Endodermal cell (in vitro differentiated cells): Measurements from ENCODE around the gene TLR3. TPM values are rescaled to one million over a fixed set of nuclear protein-coding genes. Genes with fewer than 3 reads are reported as not detected.

ENCODE experiments used
- DNase-seq: peaks from one replicate; pipeline ENCODE4 v3.0.0-alpha.2; 2017
- H3K27ac ChIP-seq: 2 replicates; pipeline ENCODE4 v1.5.1; 2013; ENCODE audit warnings: mild to moderate bottlenecking, low read depth, low read length, moderate library complexity
- H3K27me3 ChIP-seq: 2 replicates; pipeline ENCODE4 v1.6.1; 2013; ENCODE audit warnings: mild to moderate bottlenecking, low read length, moderate library complexity; ENCODE audit not compliant: insufficient read depth, control insufficient read depth, poor library complexity, severe bottlenecking
- H3K36me3 ChIP-seq: 2 replicates; pipeline ENCODE4 v1.7.0; 2013; ENCODE audit warnings: mild to moderate bottlenecking, low read length, moderate library complexity; ENCODE audit not compliant: control insufficient read depth, insufficient read depth
- H3K4me1 ChIP-seq: one replicate; pipeline ENCODE4 v1.7.0; 2013; ENCODE audit warnings: low read length; ENCODE audit not compliant: control insufficient read depth, insufficient read depth
- H3K4me3 ChIP-seq: 2 replicates; pipeline ENCODE4 v1.5.1; 2013; ENCODE audit warnings: mild to moderate bottlenecking, low read length, moderate library complexity
- H3K9ac ChIP-seq: 2 replicates; pipeline ENCODE4 v1.6.1; 2013; ENCODE audit warnings: mild to moderate bottlenecking, low read length, moderate library complexity; ENCODE audit not compliant: poor library complexity, severe bottlenecking; ENCODE audit errors: extremely low read depth
- H3K9me3 ChIP-seq: 2 replicates; pipeline ENCODE4 v1.6.1; 2013; ENCODE audit warnings: mild to moderate bottlenecking, low read length, moderate library complexity; ENCODE audit not compliant: control insufficient read depth
- H3K27ac Mint-ChIP-seq: 2 replicates; pipeline ENCODE4 v1.8.0; 2020; ENCODE audit warnings: mixed read lengths
- H3K27me3 Mint-ChIP-seq: 2 replicates; pipeline ENCODE4 v1.8.0; 2021; ENCODE audit warnings: mild to moderate bottlenecking, mixed read lengths; ENCODE audit not compliant: insufficient read depth
- H3K36me3 Mint-ChIP-seq: 2 replicates; pipeline ENCODE4 v1.8.0; 2020; ENCODE audit warnings: low read depth, mixed read lengths
- H3K4me1 Mint-ChIP-seq: 2 replicates; pipeline ENCODE4 v1.8.0; 2020; ENCODE audit warnings: mixed read lengths
- H3K4me3 Mint-ChIP-seq: 2 replicates; pipeline ENCODE4 v1.8.0; 2020; ENCODE audit warnings: mild to moderate bottlenecking, moderate library complexity, mixed read lengths
- H3K9me3 Mint-ChIP-seq: 2 replicates; pipeline ENCODE4 v1.8.0; 2020; ENCODE audit warnings: mild to moderate bottlenecking, mixed read lengths
- WGBS, 2 experiments: methylation state at CpG; one replicate each; pipeline versions ENCODE4 v1.1.5 to v1.1.7; 2013; ENCODE audit warnings: missing lambda C conversion rate in 2 of 2, mixed read lengths in 1 of 2; ENCODE audit not compliant: insufficient coverage in 1 of 2, insufficient read length in 1 of 2; 5-methylcytosine and 5-hydroxymethylcytosine counted together
- total RNA-seq, 2 donors: library from RNA; stranded (reverse); fragmentation: NEBNext Ultra II Directional in 1 of 2; extraction: Animal tissue kit (Norgen Biotek cat#: 25700) in 1 of 2; gene quantifications; 2 replicates in 1 of 2; 3 replicates in 1 of 2; pipeline ENCODE4 v1.2.1, GENCODE V29; 2021
- TF ChIP-seq, protein P1 (sequence below): fragments of 200-600 bp; sonication (generic); conservative IDR thresholded peaks from 2 replicates; pipeline ENCODE4 v1.5.0; 2021; ENCODE audit warnings: antibody characterized with exemption, mild to moderate bottlenecking

The TLR3 gene
- total RNA-seq, 2 donors from 2014 or later, result 0.26 TPM; not detected in 1

DNA sequence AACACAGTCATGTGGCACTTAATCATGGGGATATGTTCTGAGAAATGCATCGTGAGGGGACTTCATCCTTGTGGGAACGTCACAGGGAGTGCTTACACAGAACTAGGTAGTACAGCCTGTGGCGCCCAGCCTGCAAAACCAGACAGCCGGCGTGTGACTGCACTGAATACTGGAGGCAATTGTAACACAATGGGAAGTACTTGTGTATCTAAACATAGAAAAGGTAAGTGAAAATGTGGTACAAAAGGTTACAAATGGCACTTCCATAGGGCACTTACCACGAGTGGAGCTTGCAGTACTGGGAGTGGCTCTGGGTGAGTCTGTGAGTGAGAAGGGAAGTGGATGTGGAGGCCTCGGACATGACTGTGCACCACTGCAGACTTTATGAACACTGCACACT, 5.2 kb downstream of the TLR3 start:
- Histone ChIP-seq H3K9ac (no peak overlapping the region), H3K27ac (no peak overlapping the region), H3K27me3 (no peaks in the 10 kb centered on the region), H3K9me3 (no peaks in the 10 kb centered on the region), H3K4me1 (peaks cover 5% of the 10 kb centered on the region), H3K36me3 (no peaks in the 10 kb centered on the region), H3K4me3 (no peak overlapping the region)
- 78 to 91% methylated on average over 6 to 7 of the region's 7 CpGs for WGBS, 2 experiments
- Mint-ChIP-seq H3K4me3 (no peak overlapping the region), H3K9me3 (no peaks in the 10 kb centered on the region), H3K4me1 (peaks cover 6% of the 10 kb centered on the region), H3K27ac (no peak overlapping the region), H3K27me3 (no peaks in the 10 kb centered on the region), H3K36me3 (no peaks in the 10 kb centered on the region)
- TF ChIP-seq, protein P1, sequence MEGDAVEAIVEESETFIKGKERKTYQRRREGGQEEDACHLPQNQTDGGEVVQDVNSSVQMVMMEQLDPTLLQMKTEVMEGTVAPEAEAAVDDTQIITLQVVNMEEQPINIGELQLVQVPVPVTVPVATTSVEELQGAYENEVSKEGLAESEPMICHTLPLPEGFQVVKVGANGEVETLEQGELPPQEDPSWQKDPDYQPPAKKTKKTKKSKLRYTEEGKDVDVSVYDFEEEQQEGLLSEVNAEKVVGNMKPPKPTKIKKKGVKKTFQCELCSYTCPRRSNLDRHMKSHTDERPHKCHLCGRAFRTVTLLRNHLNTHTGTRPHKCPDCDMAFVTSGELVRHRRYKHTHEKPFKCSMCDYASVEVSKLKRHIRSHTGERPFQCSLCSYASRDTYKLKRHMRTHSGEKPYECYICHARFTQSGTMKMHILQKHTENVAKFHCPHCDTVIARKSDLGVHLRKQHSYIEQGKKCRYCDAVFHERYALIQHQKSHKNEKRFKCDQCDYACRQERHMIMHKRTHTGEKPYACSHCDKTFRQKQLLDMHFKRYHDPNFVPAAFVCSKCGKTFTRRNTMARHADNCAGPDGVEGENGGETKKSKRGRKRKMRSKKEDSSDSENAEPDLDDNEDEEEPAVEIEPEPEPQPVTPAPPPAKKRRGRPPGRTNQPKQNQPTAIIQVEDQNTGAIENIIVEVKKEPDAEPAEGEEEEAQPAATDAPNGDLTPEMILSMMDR, result no peak
- no peak for DNase-seq

DNA sequence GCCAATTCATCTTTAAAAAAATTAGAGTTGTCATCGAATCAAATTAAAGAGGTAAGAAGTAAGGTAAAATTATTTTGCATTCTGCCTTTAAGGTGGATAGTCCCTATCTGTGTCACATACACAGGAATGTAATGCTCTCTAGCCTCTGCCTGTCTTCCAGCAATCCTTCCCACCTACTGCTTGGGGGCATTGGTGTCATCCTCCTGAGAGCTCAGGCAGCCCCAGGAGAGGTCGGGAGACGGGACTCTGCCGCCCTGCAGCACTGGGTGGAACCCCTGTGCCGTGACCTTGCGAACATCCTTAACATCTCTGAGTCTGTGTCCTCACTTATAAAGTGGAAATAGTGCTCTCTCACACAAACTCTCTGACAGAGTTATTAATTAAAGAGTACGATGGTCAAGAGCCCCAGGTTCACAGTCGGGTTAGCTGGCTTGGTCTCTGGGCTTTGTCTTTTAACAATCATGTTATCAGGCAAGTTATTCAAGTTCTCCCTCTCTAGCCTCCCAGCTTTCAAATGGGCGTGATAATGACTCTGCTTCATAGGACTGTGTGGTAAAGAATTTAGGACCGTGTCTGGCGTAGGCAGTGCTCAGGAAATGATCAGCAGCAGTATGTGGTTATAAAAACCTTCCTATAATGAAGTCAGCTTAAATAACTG, 10.2 kb downstream of the TLR3 start:
- Histone ChIP-seq H3K27me3 (no peaks in the 10 kb centered on the region), H3K36me3 (no peaks in the 10 kb centered on the region), H3K27ac (no peak overlapping the region), H3K4me3 (peak overlapping the region; percentile 31), H3K9ac (no peak overlapping the region), H3K4me1 (peaks cover 9% of the 10 kb centered on the region), H3K9me3 (no peaks in the 10 kb centered on the region)
- Mint-ChIP-seq H3K4me1 (peaks cover 28% of the 10 kb centered on the region), H3K36me3 (no peaks in the 10 kb centered on the region), H3K27me3 (peaks cover 7% of the 10 kb centered on the region), H3K27ac (peak overlapping the region; percentile 47), H3K9me3 (no peaks in the 10 kb centered on the region), H3K4me3 (no peak overlapping the region)
- peak; percentile 84 for DNase-seq
- 34 to 47% methylated on average over 3 to 11 of the region's 11 CpGs for whole genome bisulfite sequencing, 2 experiments
- TF ChIP-seq, protein P1, result no peak

DNA sequence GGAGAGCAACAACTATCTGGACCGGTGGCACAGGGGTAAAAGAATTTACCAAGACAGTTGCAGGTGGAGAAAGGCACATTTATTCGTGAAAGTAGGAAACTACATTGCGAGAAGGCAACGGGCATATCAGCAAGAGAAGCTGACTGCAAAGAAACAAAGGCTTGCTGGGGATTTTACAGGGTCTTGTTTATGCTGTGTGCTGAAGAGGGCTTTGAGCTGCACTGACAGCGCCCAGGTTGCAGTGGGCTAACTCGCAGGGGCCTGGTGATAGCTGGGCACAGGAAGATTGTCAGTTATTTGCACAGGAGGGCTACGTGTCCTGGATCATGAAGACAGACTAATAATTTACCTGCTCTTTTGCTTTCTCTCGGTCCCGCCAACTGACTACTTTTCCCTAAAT, 10.7 kb downstream of the TLR3 start:
- peak overlapping the region; percentile 31 for H3K4me3 ChIP-seq
- no peak overlapping the region for H3K9ac ChIP-seq
- TF ChIP-seq, protein P1, result no peak
- Mint-ChIP-seq H3K4me1 (peaks cover 28% of the 10 kb centered on the region), H3K36me3 (no peaks in the 10 kb centered on the region), H3K27ac (peak overlapping the region; percentile 47), H3K27me3 (peaks cover 7% of the 10 kb centered on the region), H3K9me3 (no peaks in the 10 kb centered on the region), H3K4me3 (no peak overlapping the region)
- H3K27me3 ChIP-seq, result no peaks in the 10 kb centered on the region
- no peaks in the 10 kb centered on the region for H3K9me3 ChIP-seq
- H3K27ac ChIP-seq, result no peak overlapping the region
- no peak for DNase-seq
- H3K36me3 ChIP-seq, result no peaks in the 10 kb centered on the region
- peaks cover 9% of the 10 kb centered on the region for H3K4me1 ChIP-seq
- 70 to 78% methylated on average over 7 to 9 of the region's 9 CpGs for WGBS, 2 experiments
